MM.1S (cell line): ENCODE results near the gene ATAD1.

ENCODE experiments used
- DNase-seq: peaks from one replicate; pipeline ENCODE4 v3.0.0-alpha.2; 2015
- H2AFZ ChIP-seq: fragments of 300-600 bp; sonication (generic); 2 replicates; pipeline ENCODE4 v1.6.0; 2016; ENCODE audit warnings: antibody characterized with exemption, low read length
- H3F3A ChIP-seq: fragments of 300-600 bp; sonication (generic); 2 replicates; pipeline ENCODE4 v1.6.1; 2016; ENCODE audit warnings: mild to moderate bottlenecking, antibody characterized with exemption, low read length, moderate library complexity, mixed read lengths; ENCODE audit not compliant: insufficient read depth
- H3K27ac ChIP-seq: fragments of 300-600 bp; sonication (generic); 2 replicates; pipeline ENCODE4 v1.5.1; 2016; ENCODE audit warnings: mild to moderate bottlenecking, low read length
- H3K27me3 ChIP-seq: fragments of 300-600 bp; sonication (generic); replicated peaks from 2 replicates; pipeline ENCODE4 v1.6.0; 2016; ENCODE audit warnings: low read length; ENCODE audit not compliant: insufficient read depth
- H3K36me3 ChIP-seq: fragments of 300-600 bp; sonication (generic); replicated peaks from 2 replicates; pipeline ENCODE4 v1.6.1; 2016; ENCODE audit warnings: mild to moderate bottlenecking, low read length, mixed read lengths; ENCODE audit not compliant: insufficient read depth
- H3K4me1 ChIP-seq: fragments of 300-600 bp; sonication (generic); 2 replicates; pipeline ENCODE4 v1.6.1; 2016; ENCODE audit warnings: low read length, mixed read lengths
- H3K4me2 ChIP-seq: fragments of 300-600 bp; sonication (generic); 2 replicates; pipeline ENCODE4 v1.6.0; 2016; ENCODE audit warnings: low read depth, low read length
- H3K4me3 ChIP-seq: fragments of 300-600 bp; sonication (generic); 2 replicates; pipeline ENCODE4 v1.5.1; 2016; ENCODE audit warnings: low read length, mixed read lengths
- H3K79me2 ChIP-seq: fragments of 300-600 bp; sonication (generic); 2 replicates; pipeline ENCODE4 v1.6.1; 2016; ENCODE audit warnings: mixed run types, low read length, mixed read lengths
- H3K9ac ChIP-seq: fragments of 300-600 bp; sonication (generic); 2 replicates; pipeline ENCODE4 v1.6.1; 2016; ENCODE audit warnings: low read length, mixed read lengths
- H3K9me2 ChIP-seq: fragments of 300-600 bp; sonication (generic); replicated peaks from 2 replicates; pipeline ENCODE4 v1.6.1; 2016; ENCODE audit warnings: mild to moderate bottlenecking, low read length, mixed read lengths; ENCODE audit not compliant: insufficient read depth
- H3K9me3 ChIP-seq: fragments of 300-600 bp; sonication (generic); replicated peaks from 2 replicates; pipeline ENCODE4 v1.6.1; 2016; ENCODE audit warnings: mild to moderate bottlenecking, low read length, mixed read lengths; ENCODE audit not compliant: insufficient read depth
- H4K20me1 ChIP-seq: fragments of 300-600 bp; sonication (generic); 2 replicates; pipeline ENCODE4 v1.6.1; 2016; ENCODE audit warnings: mild to moderate bottlenecking, low read length, moderate library complexity, mixed read lengths; ENCODE audit not compliant: insufficient read depth
- CTCF ChIP-seq: fragments of 300-600 bp; sonication (generic); IDR thresholded peaks from 2 replicates; pipeline ENCODE4 v1.5.1; 2016; ENCODE audit warnings: antibody characterized with exemption, low read length, mixed read lengths
- EZH2 ChIP-seq: fragments of 300-600 bp; sonication (generic); optimal IDR thresholded peaks from 2 replicates; pipeline ENCODE3; 2017; ENCODE audit warnings: low read depth, mild to moderate bottlenecking, antibody characterized with exemption, low read length, mixed read lengths
- EZH2phosphoT487 ChIP-seq: fragments of 300-600 bp; sonication (generic); IDR thresholded peaks from 2 replicates; pipeline ENCODE4 v1.6.1; 2018; ENCODE audit warnings: antibody characterized with exemption, low read length

Gene ATAD1

GRCh38 chr10:87761153-87761552 lies 56.9 kb downstream of the ATAD1 start:
- no peaks in the 10 kb centered on the region for H3F3A ChIP-seq
- DNase-seq, result no peak
- H3K36me3 ChIP-seq, result peaks cover 6% of the 10 kb centered on the region
- no peaks in the 10 kb centered on the region for H3K79me2 ChIP-seq
- H4K20me1 ChIP-seq, result no peaks in the 10 kb centered on the region
- no peak for TF ChIP-seq EZH2phosphoT487
- no peak for TF ChIP-seq EZH2
- no peak for TF ChIP-seq CTCF
- no peaks in the 10 kb centered on the region for H3K9me2 ChIP-seq
- H3K4me3 ChIP-seq, result no peak overlapping the region
- no peaks in the 10 kb centered on the region for H3K4me1 ChIP-seq
- no peak overlapping the region for H3K4me2 ChIP-seq
- no peaks in the 10 kb centered on the region for H3K27me3 ChIP-seq
- H3K9me3 ChIP-seq, result no peaks in the 10 kb centered on the region
- no peak overlapping the region for H3K27ac ChIP-seq
- H2AFZ ChIP-seq, result no peak overlapping the region
- H3K9ac ChIP-seq, result no peak overlapping the region

GRCh38 chr10:87760195-87760905 lies 57.7 kb downstream of the ATAD1 start:
- Histone ChIP-seq H4K20me1 (no peaks in the 10 kb centered on the region), H3K27ac (no peak overlapping the region), H3K27me3 (no peaks in the 10 kb centered on the region), H3K79me2 (no peaks in the 10 kb centered on the region), H3F3A (no peaks in the 10 kb centered on the region), H3K4me3 (no peak overlapping the region), H2AFZ (no peak overlapping the region), H3K4me1 (no peaks in the 10 kb centered on the region), H3K36me3 (peaks cover 8% of the 10 kb centered on the region), H3K9me2 (no peaks in the 10 kb centered on the region), H3K9me3 (no peaks in the 10 kb centered on the region), H3K9ac (no peak overlapping the region), H3K4me2 (no peak overlapping the region)
- DNase-seq, result no peak
- TF ChIP-seq EZH2phosphoT487 (no peak), EZH2 (no peak), CTCF (no peak)

- Histone ChIP-seq H3K4me3 (no peak overlapping the region), H3K27ac (no peak overlapping the region), H3K9me3 (no peaks in the 10 kb centered on the region), H3K79me2 (no peaks in the 10 kb centered on the region), H3F3A (no peaks in the 10 kb centered on the region), H3K27me3 (no peaks in the 10 kb centered on the region), H3K9ac (no peak overlapping the region), H3K9me2 (no peaks in the 10 kb centered on the region), H2AFZ (no peak overlapping the region), H3K4me2 (no peak overlapping the region), H3K4me1 (no peaks in the 10 kb centered on the region), H3K36me3 (peaks cover 8% of the 10 kb centered on the region; the same call in 1 of the 2 replicates), H4K20me1 (no peaks in the 10 kb centered on the region)
- TF ChIP-seq EZH2 (no peak), CTCF (no peak), EZH2phosphoT487 (no peak)
- DNase-seq, result no peak
Measured at GRCh38 chr10:87759551-87759950, 58.5 kb downstream of the ATAD1 start.
